ENCODE measurements around the gene ZBTB7B.

Gene ZBTB7B

GRCh38 chr1:155017946-155018316 lies 15.3 kb downstream of the ZBTB7B start:
- Histone ChIP-seq H3K9me3 (ENCODE audit: control insufficient read depth, insufficient read depth, low read length) (no peaks in the 10 kb centered on the region), H3K27me3 (ENCODE audit: control insufficient read depth, insufficient read depth, low read length) (no peaks in the 10 kb centered on the region), H3K36me3 (ENCODE audit: control insufficient read depth, insufficient read depth, low read length) (peaks cover 17% of the 10 kb centered on the region), H3K4me1 (ENCODE audit: control insufficient read depth, insufficient read depth, low read length) (peaks cover 9% of the 10 kb centered on the region), H3K4me3 (ENCODE audit: low read depth, low read length) (peak overlapping the region; percentile 52), H3K9ac (ENCODE audit: low read depth, low read length) (no peak overlapping the region)

GRCh38 chr1:155018617-155019348 lies 16.2 kb downstream of the ZBTB7B start:
- no peak overlapping the region for H3K9ac ChIP-seq (ENCODE audit: low read depth, low read length)
- H3K4me1 ChIP-seq (ENCODE audit: control insufficient read depth, insufficient read depth, low read length), result peaks cover 4% of the 10 kb centered on the region
- no peak overlapping the region for H3K4me3 ChIP-seq (ENCODE audit: low read depth, low read length)
- no peaks in the 10 kb centered on the region for H3K27me3 ChIP-seq (ENCODE audit: control insufficient read depth, insufficient read depth, low read length)
- H3K36me3 ChIP-seq (ENCODE audit: control insufficient read depth, insufficient read depth, low read length), result peaks cover 17% of the 10 kb centered on the region
- no peaks in the 10 kb centered on the region for H3K9me3 ChIP-seq (ENCODE audit: control insufficient read depth, insufficient read depth, low read length)

GRCh38 chr1:155019377-155020245 lies 17.0 kb downstream of the ZBTB7B start:
- no peaks in the 10 kb centered on the region for H3K9me3 ChIP-seq (ENCODE audit: control insufficient read depth, insufficient read depth, low read length)
- H3K36me3 ChIP-seq (ENCODE audit: control insufficient read depth, insufficient read depth, low read length), result peaks cover 12% of the 10 kb centered on the region
- no peak overlapping the region for H3K9ac ChIP-seq (ENCODE audit: low read depth, low read length)
- peaks cover 2% of the 10 kb centered on the region for H3K4me1 ChIP-seq (ENCODE audit: control insufficient read depth, insufficient read depth, low read length)
- no peak overlapping the region for H3K4me3 ChIP-seq (ENCODE audit: low read depth, low read length)
- no peaks in the 10 kb centered on the region for H3K27me3 ChIP-seq (ENCODE audit: control insufficient read depth, insufficient read depth, low read length)

- H3K27me3 ChIP-seq (ENCODE audit: control insufficient read depth, insufficient read depth, low read length), result no peaks in the 10 kb centered on the region
- no peaks in the 10 kb centered on the region for H3K4me1 ChIP-seq (ENCODE audit: control insufficient read depth, insufficient read depth, low read length)
Observed at GRCh38 chr1:155022136-155022926, 19.7 kb downstream of the ZBTB7B start.

GRCh38 chr1:155022927-155023236 lies 20.3 kb downstream of the ZBTB7B start:
- no peaks in the 10 kb centered on the region for H3K27me3 ChIP-seq (ENCODE audit: control insufficient read depth, insufficient read depth, low read length)
- no peaks in the 10 kb centered on the region for H3K4me1 ChIP-seq (ENCODE audit: control insufficient read depth, insufficient read depth, low read length)
- H3K9ac ChIP-seq (ENCODE audit: low read depth, low read length), result no peak overlapping the region

More at GRCh38 chr1:155022136-155022926, 19.7 kb downstream of the ZBTB7B start:
- Histone ChIP-seq H3K9me3 (ENCODE audit: control insufficient read depth, insufficient read depth, low read length) (no peaks in the 10 kb centered on the region), H3K4me3 (ENCODE audit: low read depth, low read length) (no peak overlapping the region), H3K9ac (ENCODE audit: low read depth, low read length) (no peak overlapping the region), H3K36me3 (ENCODE audit: control insufficient read depth, insufficient read depth, low read length) (no peaks in the 10 kb centered on the region)

GRCh38 chr1:155023627-155024026 lies 21.0 kb downstream of the ZBTB7B start:
- no peak overlapping the region for H3K4me3 ChIP-seq (ENCODE audit: low read depth, low read length)
- H3K36me3 ChIP-seq (ENCODE audit: control insufficient read depth, insufficient read depth, low read length), result no peaks in the 10 kb centered on the region
- no peaks in the 10 kb centered on the region for H3K4me1 ChIP-seq (ENCODE audit: control insufficient read depth, insufficient read depth, low read length)
- H3K9me3 ChIP-seq (ENCODE audit: control insufficient read depth, insufficient read depth, low read length), result no peaks in the 10 kb centered on the region
- H3K27me3 ChIP-seq (ENCODE audit: control insufficient read depth, insufficient read depth, low read length), result no peaks in the 10 kb centered on the region
- H3K9ac ChIP-seq (ENCODE audit: low read depth, low read length), result no peak overlapping the region

More at GRCh38 chr1:155022927-155023236, 20.3 kb downstream of the ZBTB7B start:
- Histone ChIP-seq H3K36me3 (ENCODE audit: control insufficient read depth, insufficient read depth, low read length) (no peaks in the 10 kb centered on the region), H3K9me3 (ENCODE audit: control insufficient read depth, insufficient read depth, low read length) (no peaks in the 10 kb centered on the region), H3K4me3 (ENCODE audit: low read depth, low read length) (no peak overlapping the region)

GRCh38 chr1:155024315-155024714 lies 21.7 kb downstream of the ZBTB7B start:
- H3K4me1 ChIP-seq (ENCODE audit: control insufficient read depth, insufficient read depth, low read length), result no peaks in the 10 kb centered on the region
- H3K4me3 ChIP-seq (ENCODE audit: low read depth, low read length), result no peak overlapping the region
- no peaks in the 10 kb centered on the region for H3K36me3 ChIP-seq (ENCODE audit: control insufficient read depth, insufficient read depth, low read length)
- H3K9ac ChIP-seq (ENCODE audit: low read depth, low read length), result no peak overlapping the region
- no peaks in the 10 kb centered on the region for H3K27me3 ChIP-seq (ENCODE audit: control insufficient read depth, insufficient read depth, low read length)
- H3K9me3 ChIP-seq (ENCODE audit: control insufficient read depth, insufficient read depth, low read length), result no peaks in the 10 kb centered on the region

- Histone ChIP-seq H3K36me3 (ENCODE audit: control insufficient read depth, insufficient read depth, low read length) (no peaks in the 10 kb centered on the region), H3K4me3 (ENCODE audit: low read depth, low read length) (no peak overlapping the region), H3K9ac (ENCODE audit: low read depth, low read length) (no peak overlapping the region), H3K9me3 (ENCODE audit: control insufficient read depth, insufficient read depth, low read length) (no peaks in the 10 kb centered on the region), H3K27me3 (ENCODE audit: control insufficient read depth, insufficient read depth, low read length) (no peaks in the 10 kb centered on the region), H3K4me1 (ENCODE audit: control insufficient read depth, insufficient read depth, low read length) (no peaks in the 10 kb centered on the region)
Observed at GRCh38 chr1:155026154-155026553, 23.6 kb downstream of the ZBTB7B start.

- Histone ChIP-seq H3K9ac (ENCODE audit: low read depth, low read length) (no peak overlapping the region), H3K9me3 (ENCODE audit: control insufficient read depth, insufficient read depth, low read length) (no peaks in the 10 kb centered on the region), H3K4me3 (ENCODE audit: low read depth, low read length) (no peak overlapping the region), H3K4me1 (ENCODE audit: control insufficient read depth, insufficient read depth, low read length) (no peaks in the 10 kb centered on the region), H3K36me3 (ENCODE audit: control insufficient read depth, insufficient read depth, low read length) (no peaks in the 10 kb centered on the region), H3K27me3 (ENCODE audit: control insufficient read depth, insufficient read depth, low read length) (no peaks in the 10 kb centered on the region)
Observed at GRCh38 chr1:155026588-155026987, 24.0 kb downstream of the ZBTB7B start.

GRCh38 chr1:155029513-155030242 lies 27.1 kb downstream of the ZBTB7B start:
- Histone ChIP-seq H3K9ac (ENCODE audit: low read depth, low read length) (no peak overlapping the region), H3K9me3 (ENCODE audit: control insufficient read depth, insufficient read depth, low read length) (no peaks in the 10 kb centered on the region), H3K4me1 (ENCODE audit: control insufficient read depth, insufficient read depth, low read length) (no peaks in the 10 kb centered on the region), H3K27me3 (ENCODE audit: control insufficient read depth, insufficient read depth, low read length) (no peaks in the 10 kb centered on the region), H3K36me3 (ENCODE audit: control insufficient read depth, insufficient read depth, low read length) (no peaks in the 10 kb centered on the region), H3K4me3 (ENCODE audit: low read depth, low read length) (no peak overlapping the region)

GRCh38 chr1:155030243-155030795 lies 27.7 kb downstream of the ZBTB7B start:
- no peaks in the 10 kb centered on the region for H3K36me3 ChIP-seq (ENCODE audit: control insufficient read depth, insufficient read depth, low read length)
- H3K27me3 ChIP-seq (ENCODE audit: control insufficient read depth, insufficient read depth, low read length), result no peaks in the 10 kb centered on the region
- no peak overlapping the region for H3K4me3 ChIP-seq (ENCODE audit: low read depth, low read length)
- H3K4me1 ChIP-seq (ENCODE audit: control insufficient read depth, insufficient read depth, low read length), result no peaks in the 10 kb centered on the region
- H3K9ac ChIP-seq (ENCODE audit: low read depth, low read length), result no peak overlapping the region
- no peaks in the 10 kb centered on the region for H3K9me3 ChIP-seq (ENCODE audit: control insufficient read depth, insufficient read depth, low read length)

Data from iPS-15b (cell line).